GM18498 (cell line): ENCODE results near the gene CSTF3.

Source experiments
- ATAC-seq: cut with Tn5 transposase; IDR thresholded peaks from one replicate; pipeline ENCODE4 v1.9.1; 2021; ENCODE audit warnings: mild to moderate bottlenecking, moderate library complexity; ENCODE audit not compliant: unreplicated experiment

Gene CSTF3

GRCh38 chr11:33045551-33046255, 115.6 kb downstream of the CSTF3 start:
- ATAC-seq: no peak

- no peak for ATAC-seq
Observed at GRCh38 chr11:33044285-33044756, 117.0 kb downstream of the CSTF3 start.

DNA sequence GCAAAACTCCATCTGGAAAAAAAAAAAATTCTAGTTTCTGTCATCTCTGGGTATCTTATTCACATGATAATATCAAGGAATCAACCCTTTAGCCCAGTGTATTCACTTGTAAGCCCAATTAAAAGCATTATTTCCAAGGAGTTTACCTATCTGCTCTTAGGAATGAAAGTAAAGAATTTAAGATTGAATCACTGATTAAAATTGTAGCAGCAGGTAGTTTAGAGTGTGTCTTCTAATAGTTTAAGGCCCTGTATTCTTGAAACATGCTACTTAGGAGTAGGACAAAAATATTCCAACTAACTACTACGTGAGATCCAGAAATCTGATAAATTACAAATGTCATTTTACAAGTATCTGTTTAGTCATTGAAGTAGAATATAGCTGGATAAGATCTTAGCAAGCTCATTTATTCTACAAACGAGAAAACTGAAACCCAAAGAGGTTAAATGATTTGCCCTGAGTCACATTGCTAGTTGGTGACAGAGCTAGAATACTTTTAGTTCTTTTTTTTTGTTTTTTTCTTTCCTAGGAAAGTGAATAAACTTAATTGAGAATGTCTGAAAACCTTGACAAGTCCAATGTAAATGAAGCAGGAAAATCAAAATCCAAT, 118.0 kb downstream of the CSTF3 start:
- no peak for ATAC-seq

GRCh38 chr11:33040862-33041453, 120.3 kb downstream of the CSTF3 start:
- peak; percentile 24 for ATAC-seq

DNA sequence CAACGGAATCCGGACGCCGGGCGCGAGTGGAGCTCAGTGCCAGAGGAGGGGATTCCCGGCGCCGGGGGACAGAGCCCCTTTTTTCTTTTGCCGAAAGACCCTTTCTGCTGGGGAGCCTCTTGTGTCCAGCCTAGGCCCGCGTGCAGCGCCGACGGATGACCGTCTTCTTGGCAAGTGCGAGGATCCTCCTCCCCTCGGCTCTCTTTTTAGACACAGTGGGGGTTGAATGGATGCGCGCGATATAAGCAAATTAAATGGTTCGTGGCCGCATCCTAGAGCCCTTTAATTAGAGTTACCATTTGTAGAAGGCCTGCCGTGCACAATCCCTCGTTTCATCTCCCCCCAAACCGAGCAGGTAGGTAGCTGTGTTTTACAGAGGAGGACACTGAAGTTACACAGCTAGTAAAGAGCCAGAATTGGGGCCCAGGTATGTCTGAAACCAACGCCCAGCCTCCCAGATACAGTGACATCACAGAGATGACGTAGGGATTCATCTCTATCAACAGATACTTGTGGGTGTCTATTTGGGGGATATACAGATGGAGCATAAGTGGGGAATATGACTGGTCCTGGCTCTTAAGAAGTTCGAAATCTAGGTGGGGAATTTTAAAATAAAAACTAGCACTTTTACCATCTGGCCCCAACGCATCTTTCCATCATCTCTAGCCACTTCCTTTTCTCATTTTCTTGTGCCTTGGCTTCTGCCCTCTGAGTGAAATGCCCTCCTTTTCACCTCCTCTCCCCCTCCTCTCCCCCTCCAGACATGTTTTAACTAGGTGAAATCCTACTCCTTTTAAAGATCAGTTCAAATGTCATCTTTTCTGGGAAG, 121.0 kb downstream of the CSTF3 start:
- peak; percentile 31 for ATAC-seq

DNA sequence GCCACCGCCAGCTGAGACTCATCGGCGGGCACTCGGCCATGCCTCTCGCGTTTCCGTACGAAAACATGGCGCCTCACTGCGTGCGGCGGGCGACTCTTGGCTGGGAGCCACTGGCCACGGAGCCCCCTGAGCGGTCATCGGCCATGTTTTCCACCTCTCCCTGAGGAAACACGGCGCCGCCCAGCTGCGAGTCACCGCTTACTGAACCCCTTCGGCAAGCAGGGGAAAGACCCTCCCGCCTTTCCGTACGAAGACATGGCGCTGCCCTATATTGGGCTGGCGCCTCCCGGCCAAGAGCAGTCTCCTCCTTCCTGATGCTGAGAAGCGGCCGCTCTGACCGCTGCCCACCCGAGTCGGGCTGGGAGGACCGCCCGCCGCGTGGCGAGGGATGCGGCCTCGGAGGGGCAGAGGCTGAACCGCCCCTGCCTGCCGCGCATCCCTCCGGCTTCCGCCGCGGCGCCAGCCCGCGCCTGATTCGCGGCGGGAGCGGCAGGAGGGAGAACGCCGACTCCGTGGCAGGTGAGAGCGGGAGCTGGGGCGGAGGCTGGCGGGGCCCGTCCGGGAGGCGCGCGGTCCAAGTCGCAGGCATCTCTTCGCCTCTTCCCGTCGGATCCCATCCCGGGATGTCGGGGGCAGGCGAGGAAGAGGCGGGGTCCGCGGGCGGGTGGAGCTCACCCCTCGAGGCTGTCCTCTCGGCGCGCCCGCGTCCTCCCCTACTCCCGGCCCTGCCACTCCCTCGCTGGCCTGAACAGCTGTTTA, 121.8 kb downstream of the CSTF3 start, which contains the start of gene TCP11L1:
TCP11L1 (plus strand) TSS at position 299 of the 759 bp plus-strand sequence. CDS start 4,202 bp downstream, outside the sequence.
- ATAC-seq: peak; percentile 81

DNA sequence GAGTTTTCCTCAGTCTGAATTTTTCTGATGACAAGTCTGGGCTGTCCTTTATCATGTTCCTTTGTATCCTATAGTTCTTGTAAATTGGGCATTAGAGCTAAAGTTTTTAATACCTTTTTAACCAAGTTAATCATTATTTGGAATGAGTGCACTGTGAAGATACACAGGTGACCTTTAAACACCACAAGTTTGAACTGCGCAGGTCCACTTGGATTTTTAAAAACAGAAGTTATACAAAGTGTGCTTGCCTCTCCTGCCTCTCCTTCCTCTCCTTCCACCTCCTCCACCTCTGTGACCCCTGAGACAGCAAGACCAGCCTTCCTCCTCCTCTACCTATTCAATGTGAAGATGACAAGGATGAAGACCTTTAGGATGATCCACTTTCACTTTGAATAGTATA, 126.3 kb downstream of the CSTF3 start:
- no peak for ATAC-seq
